GM18526 (cell line): ENCODE data around the gene LRRC18.

Experiments used
- POLR2A ChIP-seq: IDR thresholded peaks from 3 replicates; pipeline ENCODE4 v1.6.1; 2011; ENCODE audit not compliant: insufficient read length; ENCODE audit errors: extremely low read depth

Gene LRRC18

GRCh38 chr10:48939790-48940325, at the start of gene LRRC18:
LRRC18 (minus strand) TSS chr10:48939840; CDS start chr10:48914155, 25,685 bp downstream.
- TF ChIP-seq POLR2A = no peak

DNA sequence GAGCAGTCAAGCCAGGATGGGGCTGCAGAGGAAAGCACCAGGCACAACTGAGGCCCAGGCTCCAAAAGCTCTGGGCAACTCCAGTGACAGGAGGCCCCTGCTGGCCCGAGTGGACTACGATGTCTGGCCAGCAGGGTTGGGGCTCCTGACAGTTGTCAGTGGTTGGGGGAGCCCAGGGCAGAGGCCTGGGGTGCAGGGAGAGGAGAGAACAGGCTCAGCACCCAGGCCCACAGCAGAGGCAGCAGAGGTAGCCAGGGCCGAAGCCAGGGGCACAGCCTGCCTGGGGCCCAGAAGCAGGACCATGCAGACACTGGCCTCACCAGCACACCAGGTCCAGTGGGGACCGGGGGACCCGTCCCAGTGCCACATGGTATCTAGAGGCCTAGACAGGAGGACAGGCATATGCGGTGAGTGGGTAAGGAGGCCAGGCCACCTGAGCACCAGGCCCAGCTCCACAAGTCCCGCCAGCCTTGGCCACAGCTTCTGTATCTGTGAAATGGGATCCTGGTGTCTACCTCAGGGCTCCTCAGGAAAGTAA, 46.0 kb upstream of the LRRC18 start:
- no peak for TF ChIP-seq POLR2A

- TF ChIP-seq POLR2A = no peak
Observed at GRCh38 chr10:48983648-48984351, 44.2 kb upstream of the LRRC18 start.

- TF ChIP-seq POLR2A = no peak
Observed at GRCh38 chr10:48982584-48982983, 42.9 kb upstream of the LRRC18 start.

GRCh38 chr10:48981310-48981907, 41.8 kb upstream of the LRRC18 start:
- TF ChIP-seq POLR2A = no peak

GRCh38 chr10:48978318-48978717, 38.7 kb upstream of the LRRC18 start:
- no peak for TF ChIP-seq POLR2A

DNA sequence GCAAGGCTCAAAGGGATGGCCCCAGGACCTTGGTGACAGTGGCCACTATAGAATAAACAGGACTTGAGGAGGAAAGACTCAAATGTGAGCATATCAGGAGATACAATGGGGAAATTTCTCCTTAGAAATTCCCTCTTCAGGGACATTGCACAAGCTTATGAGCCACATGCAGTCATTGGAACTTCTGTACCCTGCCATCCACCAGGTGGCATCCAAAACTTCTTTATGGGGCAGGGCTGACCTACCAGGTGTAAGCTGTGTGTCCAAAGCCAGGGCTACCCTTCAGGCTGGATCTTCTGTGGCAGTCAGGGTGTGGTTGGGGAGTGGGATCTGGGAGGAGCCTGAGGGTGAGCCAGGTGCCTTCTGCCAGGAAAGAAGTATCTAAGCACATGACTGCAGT, 36.6 kb upstream of the LRRC18 start:
- TF ChIP-seq POLR2A = no peak

DNA sequence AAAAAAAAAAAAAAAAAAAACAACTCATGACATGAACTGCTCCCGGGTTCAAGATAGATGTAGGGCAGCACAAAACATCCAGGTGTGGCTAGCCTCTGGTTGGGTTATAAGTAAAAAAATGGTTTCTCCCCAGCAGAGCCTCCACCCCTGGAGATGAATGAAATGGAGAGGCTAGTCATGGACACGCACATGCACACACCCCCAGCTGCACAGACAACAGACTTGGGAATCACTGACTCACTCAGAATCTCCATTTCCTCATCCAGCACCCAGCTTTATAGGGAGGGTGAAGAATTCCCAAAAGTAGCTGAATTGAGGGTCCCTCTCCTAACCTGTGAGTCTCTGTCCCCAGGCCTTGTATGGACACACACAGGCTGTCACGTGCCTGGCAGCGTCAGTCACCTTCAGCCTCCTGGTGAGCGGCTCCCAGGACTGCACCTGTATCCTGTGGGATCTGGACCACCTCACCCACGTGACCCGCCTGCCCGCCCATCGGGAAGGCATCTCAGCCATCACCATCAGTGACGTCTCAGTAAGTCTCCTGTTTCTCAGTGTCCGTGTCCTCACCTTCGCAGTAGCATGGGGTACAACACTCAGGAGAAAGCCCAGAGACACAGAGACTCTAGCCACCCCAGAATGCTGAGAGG, 35.0 kb upstream of the LRRC18 start:
- no peak for TF ChIP-seq POLR2A

DNA sequence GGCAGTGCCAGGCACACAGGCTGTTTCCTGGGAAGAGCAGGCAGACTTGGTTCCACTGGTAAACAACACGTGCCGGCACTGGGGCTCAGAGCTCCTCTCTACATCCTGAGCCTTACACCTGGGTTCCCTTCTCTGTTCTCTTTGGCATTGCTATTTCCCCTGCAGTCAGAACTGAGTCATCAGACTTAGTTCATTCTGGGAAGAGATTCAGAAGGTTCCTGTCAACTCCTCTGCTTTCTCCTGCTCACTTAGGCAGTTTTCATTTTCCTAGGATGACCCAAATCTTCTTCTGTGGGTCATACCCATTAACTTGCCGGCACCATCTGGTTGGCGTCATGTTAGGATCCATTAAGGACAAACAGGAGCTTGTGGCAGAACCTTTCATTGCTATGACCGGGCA, 33.4 kb upstream of the LRRC18 start:
- TF ChIP-seq POLR2A = no peak

DNA sequence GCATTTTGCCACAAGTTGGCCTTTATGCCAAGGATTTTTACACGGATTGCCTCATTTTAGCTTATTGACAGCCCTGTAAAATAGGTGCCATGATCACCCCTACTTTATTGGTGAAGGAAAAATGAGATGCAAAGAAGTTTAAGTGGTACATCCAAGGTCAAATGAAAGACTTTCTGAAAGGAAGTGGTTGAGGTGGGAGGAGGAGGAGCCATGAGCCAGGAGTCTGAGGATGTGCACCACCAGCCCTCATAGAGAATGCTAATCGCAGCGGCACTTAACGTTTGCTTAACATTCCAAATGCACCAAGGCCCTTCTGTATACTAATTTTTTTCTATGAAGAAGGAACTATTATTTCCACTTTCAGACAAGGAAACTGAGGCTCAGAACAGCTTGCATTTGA, 31.0 kb upstream of the LRRC18 start:
- no peak for TF ChIP-seq POLR2A

- TF ChIP-seq POLR2A = no peak
Observed at GRCh38 chr10:48970046-48970445, 30.4 kb upstream of the LRRC18 start.

GRCh38 chr10:48968036-48968435, 28.4 kb upstream of the LRRC18 start:
- no peak for TF ChIP-seq POLR2A

DNA sequence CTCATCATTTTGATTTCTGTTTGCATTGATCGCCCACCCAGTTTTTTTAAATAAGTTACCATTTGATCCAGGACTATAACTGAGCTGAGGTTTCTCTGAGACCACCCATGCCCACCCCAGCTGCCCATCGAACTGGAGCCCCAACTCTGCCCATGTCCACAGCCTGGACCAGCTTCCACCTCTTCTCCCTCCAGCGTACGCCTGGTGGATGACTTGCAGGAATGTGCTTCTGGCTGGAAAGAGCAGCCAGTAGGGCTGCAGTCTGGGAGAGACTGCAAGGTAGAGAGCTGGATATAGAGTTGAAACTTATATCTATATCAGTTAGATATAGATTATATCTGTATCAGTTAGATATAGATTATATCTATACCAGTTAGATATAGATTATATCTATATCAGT, 25.8 kb upstream of the LRRC18 start:
- no peak for TF ChIP-seq POLR2A

- no peak for TF ChIP-seq POLR2A
Observed at GRCh38 chr10:48964038-48964437, 24.4 kb upstream of the LRRC18 start.

DNA sequence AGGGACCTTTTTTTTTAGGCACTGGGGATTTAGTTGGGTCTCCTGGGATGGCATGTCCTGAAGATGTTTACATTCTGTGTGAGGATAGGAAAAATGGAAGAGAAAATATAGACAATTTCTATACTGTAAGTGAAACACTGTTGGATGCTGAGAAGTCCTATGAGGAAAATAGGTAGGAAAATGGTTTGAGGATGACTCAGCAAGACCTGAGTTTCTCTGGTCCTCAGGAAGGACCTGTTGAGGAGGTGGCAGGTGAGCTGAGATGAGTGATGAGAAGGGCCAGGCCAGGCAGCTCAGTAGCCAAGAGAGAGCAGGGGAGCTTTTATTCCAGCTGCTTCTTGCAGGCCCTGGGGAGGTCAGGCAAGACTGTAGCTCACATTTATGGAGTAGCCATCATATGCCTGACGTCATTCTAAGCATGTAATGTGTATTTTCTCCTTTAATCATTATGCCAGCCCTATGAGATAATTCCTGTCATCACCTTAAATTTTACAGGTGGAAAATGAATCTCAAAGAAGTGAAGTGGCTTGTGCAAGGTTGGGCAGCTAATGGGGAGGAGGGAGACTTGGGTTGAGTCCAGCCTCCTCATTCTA, 19.1 kb upstream of the LRRC18 start:
- no peak for TF ChIP-seq POLR2A
